C4-2B (cell line): Measurements from ENCODE around the gene MAS1L.

Source experiments
- CTCF ChIP-seq: fragments of 450-650 bp; conservative IDR thresholded peaks from 2 replicates; pipeline ENCODE4 v1.5.1; 2017; ENCODE audit warnings: mild to moderate bottlenecking
- ZFX ChIP-seq: fragments of 450-650 bp; IDR thresholded peaks from 2 replicates; pipeline ENCODE4 v1.6.1; 2017

GRCh38 chr6:29495571-29495970 lies 7.8 kb upstream of the MAS1L start:
- TF ChIP-seq CTCF: no peak
- TF ChIP-seq ZFX: no peak
